HCT116 (cell line): Measurements from ENCODE around the gene PPP1R12C. TPM values are rescaled to one million over a fixed set of nuclear protein-coding genes. Genes with fewer than 3 reads are reported as not detected.

Experiments
- ATAC-seq: fragments of 200-7000 bp; cut with Tn5 transposase; 2 replicates; pipeline ENCODE4 v1.9.1; 2020; ENCODE audit warnings: mild to moderate bottlenecking, moderate library complexity
- BruUV-seq: library from RNA; stranded (reverse); fragments of 400-500 nt; replicated peaks from 2 replicates; lab custom pipeline; 2021; lab: Mats Ljungman, UMichigan
- CTCF ChIA-PET: fragments of 300-600 bp; sonication (Branson Sonifier 250); formaldehyde crosslinking; loops from one replicate; lab custom pipeline; 2021; ENCODE audit warnings: antibody characterized with exemption; lab: Charles Lee
- POLR2A ChIA-PET: fragments of 300-600, 350-600 bp; sonication (Branson Sonifier 250); formaldehyde crosslinking; loops from one replicate; lab custom pipeline; 2021; ENCODE audit warnings: antibody characterized with exemption; lab: Charles Lee
- RAD21 ChIA-PET, 2 experiments: fragments of 300-600 bp; sonication (Branson Sonifier 250); formaldehyde crosslinking; loops; one replicate each; lab custom pipeline; 2023; ENCODE audit warnings: low total read pairs in 2 of 2; ENCODE audit not compliant: uncharacterized antibody in 2 of 2, unreplicated experiment in 2 of 2, low non-redundant PET in 1 of 2; lab: Charles Lee
- DNase-seq: peaks from one replicate; pipeline ENCODE4 v3.0.0-alpha.2; 2010; ENCODE audit warnings: low read depth, low spot score
- H2AFZ ChIP-seq: fragments of 200-600 bp; shearing (Covaris generic), sonication (generic); 2 replicates; pipeline ENCODE4 v1.6.1; 2017; ENCODE audit warnings: low read depth, mixed run types, mixed read lengths, antibody characterized with exemption, low read length; ENCODE audit not compliant: poor library complexity, severe bottlenecking
- H3K27ac ChIP-seq: 2 replicates; pipeline ENCODE4 v1.5.1; 2012; ENCODE audit warnings: low read depth, low read length
- H3K27me3 ChIP-seq: fragments of 200-600 bp; sonication (generic); 2 replicates; pipeline ENCODE4 v1.6.1; 2016; ENCODE audit warnings: mixed run types, low read length, mixed read lengths; ENCODE audit not compliant: insufficient read depth
- H3K36me3 ChIP-seq, 2 experiments: fragments of 200-500 bp in 1 of 2; fragments of 200-600 bp in 1 of 2; sonication (Bioruptor generic) in 1 of 2; sonication (generic) in 1 of 2; 2 replicates each; pipeline versions ENCODE4 v1.5.1 to v1.6.1; 2014 to 2016; ENCODE audit warnings: low read length in 2 of 2, inconsistent platforms in 1 of 2, mixed read lengths in 1 of 2, mixed run types in 1 of 2; ENCODE audit not compliant: insufficient read depth in 2 of 2, control insufficient read depth in 1 of 2
- H3K4me1 ChIP-seq, 2 experiments: fragments of 200-600 bp in 1 of 2; sonication (generic) in 1 of 2; 2 replicates each; pipeline versions ENCODE4 v1.5.1 to v1.6.1; 2012 to 2017; ENCODE audit warnings: low read length in 2 of 2, inconsistent platforms in 1 of 2, mild to moderate bottlenecking in 1 of 2, mixed read lengths in 1 of 2, mixed run types in 1 of 2, moderate library complexity in 1 of 2; ENCODE audit not compliant: insufficient read depth in 2 of 2, control insufficient read depth in 1 of 2
- H3K4me2 ChIP-seq: fragments of 200-600 bp; sonication (generic); 2 replicates; pipeline ENCODE4 v1.6.1; 2017; ENCODE audit warnings: mixed run types, low read length, mixed read lengths
- H3K4me3 ChIP-seq, 2 experiments: fragments of 200-600 bp in 1 of 2; sonication (generic) in 1 of 2; replicated peaks in 1 of 2; 2 replicates each; pipeline ENCODE4 v1.5.1; 2011 to 2016; ENCODE audit warnings: low read length in 2 of 2, control low read depth in 1 of 2, low read depth in 1 of 2, mild to moderate bottlenecking in 1 of 2, mixed read lengths in 1 of 2, mixed run types in 1 of 2
- H3K79me2 ChIP-seq: fragments of 200-600 bp; sonication (generic); 2 replicates; pipeline ENCODE4 v1.6.1; 2017; ENCODE audit warnings: mild to moderate bottlenecking, mixed run types, low read length, moderate library complexity, mixed read lengths; ENCODE audit not compliant: insufficient read depth
- H3K9ac ChIP-seq: fragments of 200-600 bp; sonication (generic); 2 replicates; pipeline ENCODE4 v1.6.1; 2016; ENCODE audit warnings: low read length, mixed read lengths
- H3K9me2 ChIP-seq: fragments of 200-600 bp; sonication (generic), shearing (Covaris generic); 2 replicates; pipeline ENCODE4 v1.6.1; 2017; ENCODE audit warnings: mixed run types, mild to moderate bottlenecking, moderate library complexity; ENCODE audit not compliant: insufficient read depth
- H3K9me3 ChIP-seq, 2 experiments: fragments of 200-500 bp in 1 of 2; fragments of 200-600 bp in 1 of 2; sonication (Bioruptor generic) in 1 of 2; sonication (generic) in 1 of 2; 2 replicates each; pipeline ENCODE4 v1.6.1; 2014 to 2017; ENCODE audit warnings: low read length in 2 of 2, mixed read lengths in 2 of 2, inconsistent platforms in 1 of 2, low read depth in 1 of 2, mild to moderate bottlenecking in 1 of 2, mixed run types in 1 of 2, moderate library complexity in 1 of 2; ENCODE audit not compliant: control insufficient read depth in 1 of 2, insufficient read depth in 1 of 2
- H4K20me1 ChIP-seq: fragments of 200-600 bp; sonication (generic), shearing (Covaris generic); 2 replicates; pipeline ENCODE4 v1.6.1; 2017; ENCODE audit warnings: mixed run types, mild to moderate bottlenecking, moderate library complexity; ENCODE audit not compliant: insufficient read depth
- ATF3 ChIP-seq: IDR thresholded peaks from 2 replicates; pipeline ENCODE4 v1.6.1; 2012
- EZH2 ChIP-seq: fragments of 200-600 bp; sonication (generic); IDR thresholded peaks from 2 replicates; pipeline ENCODE4 v1.6.1; 2017; ENCODE audit warnings: antibody characterized with exemption, mixed run types
- FOSL1 ChIP-seq: IDR thresholded peaks from 2 replicates; pipeline ENCODE4 v1.6.1; 2012; ENCODE audit warnings: low read depth
- SIN3A ChIP-seq: IDR thresholded peaks from 2 replicates; pipeline ENCODE4 v1.6.1; 2012; ENCODE audit warnings: low read depth
- ZBTB33 ChIP-seq: IDR thresholded peaks from 2 replicates; pipeline ENCODE4 v1.6.1; 2011; ENCODE audit warnings: mild to moderate bottlenecking, low read length, moderate library complexity; ENCODE audit not compliant: insufficient replicate concordance; ENCODE audit errors: extremely low read depth
- intact Hi-C: fragments of 100-400 bp; cut with micrococcal nuclease; formaldehyde crosslinking; loops from 2 replicates; pipeline ENCODE4 v1.10.0; 2022
- microRNA-seq: library from miRNA; unstranded; fragments of <30 nt; microRNA quantifications from one replicate; pipeline ENCODE4, GENCODE V29; 2016; ENCODE audit warnings: borderline number of aligned reads
- total RNA-seq: library from RNA; stranded (reverse); gene quantifications from one replicate; pipeline ENCODE4 v1.2.1, GENCODE V29; 2021; ENCODE audit not compliant: unreplicated experiment

PPP1R12C gene
- total RNA-seq, 1 experiment from 2014 or later, result 83.2 TPM

DNA sequence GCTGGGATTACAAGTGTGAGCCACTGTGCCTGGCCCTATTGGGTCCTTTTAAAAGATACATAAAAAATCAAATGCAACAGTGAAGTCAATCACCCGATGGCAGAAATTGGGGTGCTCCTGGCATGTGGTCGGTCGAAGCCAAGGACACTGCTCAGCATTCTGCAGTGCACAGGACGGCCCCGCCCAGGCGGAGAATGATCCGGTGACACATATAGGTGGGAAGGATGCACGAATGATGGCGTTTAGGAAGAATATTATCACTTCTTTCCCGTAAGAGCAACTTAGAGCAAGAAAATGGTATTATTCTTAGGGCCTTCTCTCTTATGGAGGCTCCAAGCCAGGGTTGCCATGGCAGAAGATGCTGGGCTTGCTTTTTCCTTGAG lies 76.2 kb downstream of the PPP1R12C start:
- no peak overlapping the region for H3K27ac ChIP-seq
- ChIA-PET RAD21 (no interaction called here), POLR2A (no interaction called here), CTCF (no interaction called here)
- DNase-seq (no peak), ATAC-seq (no peak)
- H3K4me2 ChIP-seq, result no peak overlapping the region
- H3K79me2 ChIP-seq, result peaks cover 67% of the 10 kb centered on the region
- TF ChIP-seq FOSL1, result no peak
- TF ChIP-seq ATF3, result no peak
- no peak for TF ChIP-seq EZH2
- TF ChIP-seq ZBTB33, result no peak
- TF ChIP-seq SIN3A, result no peak
- H3K27me3 ChIP-seq, result no peaks in the 10 kb centered on the region
- peaks cover 13 to 17% of the 10 kb centered on the region in 2 experiments; a peak in 3 of 4 replicates for H3K36me3 ChIP-seq
- H4K20me1 ChIP-seq, result 0 out of 2 replicates have a peak, but pooled peaks cover 3% of the 10 kb centered on the region
- no peak overlapping the region for H2AFZ ChIP-seq
- no peaks in the 10 kb centered on the region for H3K4me1 ChIP-seq
- no TSS peak for BruUV-seq
- no peak overlapping the region for H3K9ac ChIP-seq
- intact Hi-C loops, result no loop called here
- H3K4me3 ChIP-seq, result no peak overlapping the region
- H3K9me2 ChIP-seq, result no peaks in the 10 kb centered on the region
- H3K9me3 ChIP-seq, result no peaks in the 10 kb centered on the region

Small RNA genes within 50 kb of the gene (microRNA-seq; reads per million reads assigned to microRNA genes)
- gene MIR7975, result not detected

Other genes starting within 250 kb of the PPP1R12C start
- gene FCAR, start 243.4 kb downstream of the PPP1R12C start, total RNA-seq, result not detected
- not detected for gene NCR1, start 211.5 kb downstream of the PPP1R12C start, total RNA-seq
- not detected for gene NLRP7, start 170.1 kb downstream of the PPP1R12C start, total RNA-seq
- gene NLRP2, start 151.3 kb downstream of the PPP1R12C start, total RNA-seq, result 56.6 TPM
- not detected for gene GP6, start 79.4 kb downstream of the PPP1R12C start, total RNA-seq
- 31.1 TPM for gene RDH13, start 54.5 kb downstream of the PPP1R12C start, total RNA-seq
- 62.1 TPM for gene EPS8L1, start 41.8 kb downstream of the PPP1R12C start, total RNA-seq
- 188 TPM for gene TNNT1, start 31.6 kb upstream of the PPP1R12C start, total RNA-seq
- gene TNNI3, start 40.1 kb upstream of the PPP1R12C start, total RNA-seq, result 42.1 TPM
- 52.8 TPM for gene DNAAF3, start 49.0 kb upstream of the PPP1R12C start, total RNA-seq
- gene SYT5, start 62.7 kb upstream of the PPP1R12C start, total RNA-seq, result 2.3 TPM
- 15.9 TPM for gene PTPRH, start 91.9 kb upstream of the PPP1R12C start, total RNA-seq
- gene TMEM86B, start 111.1 kb upstream of the PPP1R12C start, total RNA-seq, result 10.6 TPM
- gene PPP6R1, start 141.4 kb upstream of the PPP1R12C start, total RNA-seq, result 96.7 TPM
- gene HSPBP1, start 162.5 kb upstream of the PPP1R12C start, total RNA-seq, result 63.0 TPM
- gene BRSK1, start 166.4 kb upstream of the PPP1R12C start, total RNA-seq, result 33.3 TPM
- not detected for gene TMEM150B, start 207.7 kb upstream of the PPP1R12C start, total RNA-seq
- 27.5 TPM for gene KMT5C, start 222.2 kb upstream of the PPP1R12C start, total RNA-seq
- gene COX6B2, start 237.1 kb upstream of the PPP1R12C start, total RNA-seq, result 2.4 TPM
- gene GARIN5B, start 245.6 kb upstream of the PPP1R12C start, total RNA-seq, result not detected